Type B pancreatic cell (in vitro differentiated cells): ENCODE data around the gene MRPL17. TPM values are rescaled to one million over a fixed set of nuclear protein-coding genes. Genes with fewer than 3 reads are reported as not detected.

Experiments used
- DNase-seq: peaks from one replicate; pipeline ENCODE4 v3.0.0; 2021; ENCODE audit warnings: mixed read lengths; ENCODE audit not compliant: unreplicated experiment; ENCODE audit errors: extremely low spot score
- H3K27ac Mint-ChIP-seq: 2 replicates; pipeline ENCODE4 v1.8.0; 2021; ENCODE audit warnings: mild to moderate bottlenecking, mixed read lengths
- H3K27me3 Mint-ChIP-seq: 2 replicates; pipeline ENCODE4 v1.8.0; 2021; ENCODE audit warnings: mixed read lengths
- H3K36me3 Mint-ChIP-seq: 2 replicates; pipeline ENCODE4 v1.8.0; 2021; ENCODE audit warnings: mixed read lengths
- H3K4me1 Mint-ChIP-seq: one replicate; pipeline ENCODE4 v1.8.0; 2021; ENCODE audit warnings: mixed read lengths; ENCODE audit not compliant: unreplicated experiment
- H3K4me3 Mint-ChIP-seq: 2 replicates; pipeline ENCODE4 v1.8.0; 2021; ENCODE audit warnings: mild to moderate bottlenecking, mixed read lengths
- H3K9me3 Mint-ChIP-seq: 2 replicates; pipeline ENCODE4 v1.8.0; 2021; ENCODE audit warnings: mixed read lengths
- CTCF ChIP-seq: fragments of 200-600 bp; sonication (generic); conservative IDR thresholded peaks from 2 replicates; pipeline ENCODE4 v1.5.0; 2021; ENCODE audit warnings: antibody characterized with exemption, mild to moderate bottlenecking
- total RNA-seq: library from RNA; stranded (reverse); gene quantifications from 2 replicates; pipeline ENCODE4 v1.2.1, GENCODE V29; 2021; ENCODE audit warnings: low replicate concordance

The MRPL17 gene
- total RNA-seq, 1 donor from 2014 or later: 46.6 TPM

- TF ChIP-seq CTCF: no peak
- Mint-ChIP-seq H3K27ac (no peak overlapping the region), H3K27me3 (no peaks in the 10 kb centered on the region), H3K4me1 (no peaks in the 10 kb centered on the region), H3K9me3 (no peaks in the 10 kb centered on the region), H3K36me3 (no peaks in the 10 kb centered on the region), H3K4me3 (no peak overlapping the region)
- DNase-seq: no peak
These were observed 36.0 kb downstream of the MRPL17 start for GRCh38 chr11:6646918-6647679.

- H3K4me3 Mint-ChIP-seq: no peak overlapping the region
- H3K27me3 Mint-ChIP-seq: no peaks in the 10 kb centered on the region
- H3K4me1 Mint-ChIP-seq: no peaks in the 10 kb centered on the region
- no peak for TF ChIP-seq CTCF
- no peaks in the 10 kb centered on the region for H3K36me3 Mint-ChIP-seq
- DNase-seq: peak; percentile 77
- no peak overlapping the region for H3K27ac Mint-ChIP-seq
- no peaks in the 10 kb centered on the region for H3K9me3 Mint-ChIP-seq
These were observed 36.6 kb downstream of the MRPL17 start for GRCh38 chr11:6646576-6646917.

DNA sequence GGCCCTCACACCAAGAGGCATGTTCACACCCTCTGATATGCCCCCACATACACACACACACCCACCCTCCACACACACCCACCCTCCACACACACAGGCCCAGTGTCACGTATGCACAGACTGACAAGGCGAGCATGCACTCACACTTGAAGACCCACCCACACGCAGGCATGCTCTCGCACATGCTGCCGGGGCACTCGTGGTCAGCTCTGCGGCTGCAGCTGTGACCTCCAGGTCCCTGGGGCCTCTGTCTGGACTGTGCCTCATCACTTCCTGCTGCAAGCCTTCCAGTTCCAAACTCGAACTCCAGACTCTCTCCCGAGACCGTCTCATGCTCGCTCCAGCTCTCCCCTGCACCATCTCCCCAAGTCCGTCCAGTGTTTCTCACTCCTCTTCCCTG is 37.1 kb downstream of the MRPL17 start:
- H3K27me3 Mint-ChIP-seq: no peaks in the 10 kb centered on the region
- no peak for TF ChIP-seq CTCF
- no peak for DNase-seq

DNA sequence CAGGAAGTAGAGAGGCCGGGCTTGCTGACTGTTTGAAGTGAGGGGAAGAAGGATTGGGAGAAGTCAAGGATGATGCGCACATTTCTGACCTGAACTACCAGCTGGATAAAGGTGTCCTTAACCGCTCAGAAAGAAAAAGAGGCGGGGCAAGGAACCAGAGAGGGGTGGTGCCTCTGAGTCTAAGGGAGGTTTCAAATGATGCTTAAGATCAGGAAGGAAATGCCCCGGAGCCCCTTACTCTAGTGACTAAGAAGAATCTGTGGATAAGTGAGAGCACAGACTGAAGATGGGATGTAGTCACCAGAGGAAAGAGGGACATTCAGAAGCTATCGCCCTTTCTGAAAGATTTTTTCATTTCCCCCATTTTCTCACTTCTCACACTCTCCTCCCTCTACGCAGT is 40.2 kb downstream of the MRPL17 start:
- no peaks in the 10 kb centered on the region for H3K4me1 Mint-ChIP-seq
- no peak overlapping the region for H3K4me3 Mint-ChIP-seq
- no peak overlapping the region for H3K27ac Mint-ChIP-seq
- no peak for DNase-seq
- H3K9me3 Mint-ChIP-seq: no peaks in the 10 kb centered on the region
- H3K36me3 Mint-ChIP-seq: no peaks in the 10 kb centered on the region
- no peak for TF ChIP-seq CTCF
- no peaks in the 10 kb centered on the region for H3K27me3 Mint-ChIP-seq

More for the DNA sequence above, 37.1 kb downstream of the MRPL17 start:
- Mint-ChIP-seq H3K4me3 (no peak overlapping the region), H3K9me3 (no peaks in the 10 kb centered on the region), H3K36me3 (no peaks in the 10 kb centered on the region), H3K4me1 (no peaks in the 10 kb centered on the region), H3K27ac (no peak overlapping the region)

- Mint-ChIP-seq H3K27me3 (no peaks in the 10 kb centered on the region), H3K4me1 (no peaks in the 10 kb centered on the region), H3K9me3 (no peaks in the 10 kb centered on the region), H3K27ac (no peak overlapping the region), H3K36me3 (no peaks in the 10 kb centered on the region), H3K4me3 (no peak overlapping the region)
- DNase-seq: no peak
- no peak for TF ChIP-seq CTCF
These were observed 42.0 kb downstream of the MRPL17 start for GRCh38 chr11:6640985-6641701.
